Thyroid gland (tissue), 4 donors: ENCODE data around the gene TNFSF10.

ENCODE experiments used
- POLR2A ChIP-seq, 2 donors: fragments of 450-650 bp; IDR thresholded peaks; one replicate each; pipeline ENCODE4 v1.6.1; 2017; ENCODE audit warnings: antibody characterized with exemption in 2 of 2, mild to moderate bottlenecking in 2 of 2, moderate library complexity in 1 of 2
- TF ChIP-seq, protein P1 (sequence below), 6 experiments: fragments of 200-600 bp in 3 of 6; fragments of 450-650 bp in 3 of 6; sonication (generic) in 3 of 6; IDR thresholded peaks; one replicate each; pipeline ENCODE4 v1.5.1; 2016 to 2019; ENCODE audit warnings: antibody characterized with exemption in 6 of 6, mild to moderate bottlenecking in 2 of 6, inconsistent platforms in 1 of 6, moderate library complexity in 1 of 6

- no peak for TF ChIP-seq POLR2A (IDR thresholded peaks at IDR 0.05)
- TF ChIP-seq, protein P1, sequence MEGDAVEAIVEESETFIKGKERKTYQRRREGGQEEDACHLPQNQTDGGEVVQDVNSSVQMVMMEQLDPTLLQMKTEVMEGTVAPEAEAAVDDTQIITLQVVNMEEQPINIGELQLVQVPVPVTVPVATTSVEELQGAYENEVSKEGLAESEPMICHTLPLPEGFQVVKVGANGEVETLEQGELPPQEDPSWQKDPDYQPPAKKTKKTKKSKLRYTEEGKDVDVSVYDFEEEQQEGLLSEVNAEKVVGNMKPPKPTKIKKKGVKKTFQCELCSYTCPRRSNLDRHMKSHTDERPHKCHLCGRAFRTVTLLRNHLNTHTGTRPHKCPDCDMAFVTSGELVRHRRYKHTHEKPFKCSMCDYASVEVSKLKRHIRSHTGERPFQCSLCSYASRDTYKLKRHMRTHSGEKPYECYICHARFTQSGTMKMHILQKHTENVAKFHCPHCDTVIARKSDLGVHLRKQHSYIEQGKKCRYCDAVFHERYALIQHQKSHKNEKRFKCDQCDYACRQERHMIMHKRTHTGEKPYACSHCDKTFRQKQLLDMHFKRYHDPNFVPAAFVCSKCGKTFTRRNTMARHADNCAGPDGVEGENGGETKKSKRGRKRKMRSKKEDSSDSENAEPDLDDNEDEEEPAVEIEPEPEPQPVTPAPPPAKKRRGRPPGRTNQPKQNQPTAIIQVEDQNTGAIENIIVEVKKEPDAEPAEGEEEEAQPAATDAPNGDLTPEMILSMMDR (IDR thresholded peaks at IDR 0.05) = no peak
Measured at GRCh38 chr3:172539273-172539672, 16.0 kb upstream of the TNFSF10 start.
